IPS-18c (cell line): ENCODE data around the gene GOLGB1.

Experiments
- H3K4me3 ChIP-seq: 2 replicates; pipeline ENCODE4 v1.7.0; 2013; ENCODE audit warnings: low read depth, mild to moderate bottlenecking, low read length, moderate library complexity; ENCODE audit not compliant: insufficient read depth
- H3K9me3 ChIP-seq: one replicate; pipeline ENCODE4 v1.6.1; 2013; ENCODE audit warnings: mild to moderate bottlenecking, low read length, moderate library complexity; ENCODE audit not compliant: control insufficient read depth, insufficient read depth

Gene GOLGB1

DNA sequence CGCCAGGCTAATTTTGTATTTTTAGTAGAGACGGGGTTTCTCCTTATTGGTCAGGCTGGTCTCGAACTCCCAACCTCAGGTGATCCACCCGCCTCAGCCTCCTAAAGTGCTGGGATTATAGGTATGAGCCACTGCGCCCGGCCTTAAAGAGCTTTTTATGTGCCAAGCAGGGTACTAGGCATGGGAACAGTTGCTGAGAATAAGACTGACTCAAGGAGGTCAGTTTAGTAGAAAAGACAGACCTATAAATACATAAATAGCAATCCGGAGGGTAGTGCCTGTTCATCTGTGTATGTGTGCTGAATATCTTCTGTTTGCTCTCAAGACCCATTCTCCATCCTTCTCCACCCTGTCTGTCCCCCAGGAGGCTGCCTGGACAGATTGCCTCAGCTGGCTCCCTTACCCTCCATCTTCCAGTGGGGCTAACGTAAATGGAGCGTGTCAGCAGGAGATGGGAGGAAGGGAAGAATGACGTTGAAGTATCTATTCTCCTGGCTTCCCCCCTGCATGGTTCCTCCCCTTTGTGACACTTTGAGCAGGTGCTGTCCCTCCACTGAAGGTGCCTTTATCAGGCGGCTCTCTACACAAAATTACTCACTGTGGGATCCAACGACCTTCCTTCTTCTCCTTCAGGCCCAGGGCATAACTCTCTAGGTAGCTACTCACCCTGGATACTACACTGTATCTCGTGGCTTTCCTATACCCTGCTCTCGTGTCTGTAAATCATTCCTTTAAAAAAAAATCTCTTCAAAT is 125.2 kb downstream of the GOLGB1 start:
- no peak overlapping the region for H3K4me3 ChIP-seq

GRCh38 chr3:121621491-121621890 is 128.1 kb downstream of the GOLGB1 start:
- Histone ChIP-seq H3K9me3 (no peaks in the 10 kb centered on the region), H3K4me3 (no peak overlapping the region)

More for the DNA sequence above, 125.2 kb downstream of the GOLGB1 start:
- no peaks in the 10 kb centered on the region for H3K9me3 ChIP-seq

DNA sequence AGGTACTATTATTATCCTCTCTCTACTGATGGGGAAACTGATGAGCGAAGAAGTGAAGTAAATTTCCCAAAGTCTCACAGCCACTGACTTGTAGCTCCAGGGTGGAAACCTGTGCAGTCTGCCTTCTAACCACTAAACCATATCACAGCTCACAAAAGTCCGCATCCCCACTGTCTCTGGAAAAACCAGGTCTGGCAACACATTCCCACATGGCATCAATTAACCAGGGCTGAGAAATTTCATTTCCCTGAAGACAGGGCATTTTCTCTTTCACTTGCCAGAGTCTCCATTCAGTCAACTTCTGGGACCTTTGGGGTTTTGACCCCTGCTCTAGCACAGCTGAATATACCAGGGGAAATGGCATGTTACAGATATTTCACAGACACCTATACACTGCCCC is 129.8 kb downstream of the GOLGB1 start:
- no peak overlapping the region for H3K4me3 ChIP-seq
- no peaks in the 10 kb centered on the region for H3K9me3 ChIP-seq
